Activated naive CD8-positive, alpha-beta T cell treated with anti-CD3 and anti-CD28 coated beads, Interleukin-2, amount 50 U/mL, for 24 hours (primary cell): ENCODE data around the gene TXNDC16.
A peak's percentile ranks its signal among the peaks of the same experiment; 100 is the strongest.

Experiments
- ATAC-seq: fragments of 150-1000 bp; cut with Tn5 transposase; one replicate; pipeline ENCODE4 v1.10.0; 2021
- DNase-seq: peaks from one replicate; pipeline ENCODE4 v3.0.0; 2021
- H3K27ac Mint-ChIP-seq: one replicate; pipeline ENCODE4 v1.8.0; 2021; ENCODE audit warnings: mild to moderate bottlenecking, mixed read lengths
- H3K27me3 Mint-ChIP-seq: one replicate; pipeline ENCODE4 v1.8.0; 2021; ENCODE audit warnings: mixed read lengths
- H3K36me3 Mint-ChIP-seq: one replicate; pipeline ENCODE4 v1.8.0; 2021; ENCODE audit warnings: low read depth, mixed read lengths
- H3K4me1 Mint-ChIP-seq: one replicate; pipeline ENCODE4 v1.8.0; 2021; ENCODE audit warnings: mixed read lengths
- H3K4me3 Mint-ChIP-seq: one replicate; pipeline ENCODE4 v1.8.0; 2021; ENCODE audit warnings: mild to moderate bottlenecking, moderate library complexity, mixed read lengths
- H3K9me3 Mint-ChIP-seq: one replicate; pipeline ENCODE4 v1.8.0; 2021; ENCODE audit warnings: mixed read lengths

Gene TXNDC16

GRCh38 chr14:52551696-52552062 is 626 bp downstream of the TXNDC16 start:
- DNase-seq (no peak), ATAC-seq (no peak)
- no peaks in the 10 kb centered on the region for H3K36me3 Mint-ChIP-seq
- H3K27me3 Mint-ChIP-seq = peaks cover 6% of the 10 kb centered on the region
- H3K4me3 Mint-ChIP-seq = peak overlapping the region; percentile 89
- H3K4me1 Mint-ChIP-seq = peaks cover 24% of the 10 kb centered on the region
- no peaks in the 10 kb centered on the region for H3K9me3 Mint-ChIP-seq
- peak overlapping the region; percentile 76 for H3K27ac Mint-ChIP-seq

- Mint-ChIP-seq H3K4me1 (peaks cover 24% of the 10 kb centered on the region), H3K9me3 (no peaks in the 10 kb centered on the region), H3K27me3 (peaks cover 6% of the 10 kb centered on the region), H3K27ac (no peak overlapping the region), H3K36me3 (no peaks in the 10 kb centered on the region), H3K4me3 (peak overlapping the region; percentile 89)
- no peak for DNase-seq
- ATAC-seq = no peak
Observed at GRCh38 chr14:52551205-52551604, 1.1 kb downstream of the TXNDC16 start.

- Mint-ChIP-seq H3K4me1 (peaks cover 24% of the 10 kb centered on the region), H3K27me3 (peaks cover 6% of the 10 kb centered on the region), H3K36me3 (no peaks in the 10 kb centered on the region), H3K4me3 (peak overlapping the region; percentile 89), H3K27ac (no peak overlapping the region), H3K9me3 (no peaks in the 10 kb centered on the region)
- no peak for ATAC-seq
- no peak for DNase-seq
Observed at GRCh38 chr14:52550661-52551060, 1.6 kb downstream of the TXNDC16 start.

GRCh38 chr14:52547526-52547925 is 4.8 kb downstream of the TXNDC16 start:
- H3K36me3 Mint-ChIP-seq = no peaks in the 10 kb centered on the region
- H3K4me1 Mint-ChIP-seq = peaks cover 19% of the 10 kb centered on the region
- no peak overlapping the region for H3K27ac Mint-ChIP-seq
- DNase-seq = no peak
- H3K9me3 Mint-ChIP-seq = no peaks in the 10 kb centered on the region
- H3K27me3 Mint-ChIP-seq = no peaks in the 10 kb centered on the region
- H3K4me3 Mint-ChIP-seq = no peak overlapping the region
- no peak for ATAC-seq

GRCh38 chr14:52547027-52547426 is 5.3 kb downstream of the TXNDC16 start:
- no peak for ATAC-seq
- no peak overlapping the region for H3K4me3 Mint-ChIP-seq
- no peaks in the 10 kb centered on the region for H3K36me3 Mint-ChIP-seq
- no peak for DNase-seq
- no peak overlapping the region for H3K27ac Mint-ChIP-seq
- peaks cover 19% of the 10 kb centered on the region for H3K4me1 Mint-ChIP-seq
- H3K27me3 Mint-ChIP-seq = no peaks in the 10 kb centered on the region
- no peaks in the 10 kb centered on the region for H3K9me3 Mint-ChIP-seq

GRCh38 chr14:52546318-52546670 is 6.0 kb downstream of the TXNDC16 start:
- H3K27ac Mint-ChIP-seq = no peak overlapping the region
- no peak for DNase-seq
- H3K4me1 Mint-ChIP-seq = peaks cover 13% of the 10 kb centered on the region
- no peaks in the 10 kb centered on the region for H3K27me3 Mint-ChIP-seq
- no peak overlapping the region for H3K4me3 Mint-ChIP-seq
- H3K9me3 Mint-ChIP-seq = no peaks in the 10 kb centered on the region
- ATAC-seq = no peak
- H3K36me3 Mint-ChIP-seq = peaks cover 1% of the 10 kb centered on the region

- peaks cover 1% of the 10 kb centered on the region for H3K36me3 Mint-ChIP-seq
- no peaks in the 10 kb centered on the region for H3K9me3 Mint-ChIP-seq
- no peak overlapping the region for H3K27ac Mint-ChIP-seq
- H3K4me3 Mint-ChIP-seq = no peak overlapping the region
- no peak for DNase-seq
- no peaks in the 10 kb centered on the region for H3K27me3 Mint-ChIP-seq
- H3K4me1 Mint-ChIP-seq = peaks cover 7% of the 10 kb centered on the region
- no peak for ATAC-seq
Observed at GRCh38 chr14:52545584-52546317, 6.6 kb downstream of the TXNDC16 start.

GRCh38 chr14:52538623-52539022 is 13.7 kb downstream of the TXNDC16 start:
- H3K4me1 Mint-ChIP-seq = peaks cover 4% of the 10 kb centered on the region
- no peak overlapping the region for H3K4me3 Mint-ChIP-seq
- no peak overlapping the region for H3K27ac Mint-ChIP-seq

GRCh38 chr14:52536269-52536668 is 16.0 kb downstream of the TXNDC16 start:
- H3K9me3 Mint-ChIP-seq = no peaks in the 10 kb centered on the region
- no peak overlapping the region for H3K27ac Mint-ChIP-seq
- H3K4me1 Mint-ChIP-seq = peaks cover 4% of the 10 kb centered on the region
- DNase-seq = no peak
- no peak overlapping the region for H3K4me3 Mint-ChIP-seq
- no peaks in the 10 kb centered on the region for H3K27me3 Mint-ChIP-seq
- ATAC-seq = no peak
- H3K36me3 Mint-ChIP-seq = peaks cover 7% of the 10 kb centered on the region

More at GRCh38 chr14:52538623-52539022, 13.7 kb downstream of the TXNDC16 start:
- no peak for ATAC-seq
- Mint-ChIP-seq H3K27me3 (no peaks in the 10 kb centered on the region), H3K36me3 (peaks cover 8% of the 10 kb centered on the region), H3K9me3 (no peaks in the 10 kb centered on the region)
- no peak for DNase-seq

GRCh38 chr14:52531481-52531880 is 20.8 kb downstream of the TXNDC16 start:
- no peak overlapping the region for H3K4me3 Mint-ChIP-seq
- ATAC-seq (no peak), DNase-seq (no peak)
- H3K4me1 Mint-ChIP-seq = no peaks in the 10 kb centered on the region
- no peaks in the 10 kb centered on the region for H3K9me3 Mint-ChIP-seq
- H3K27ac Mint-ChIP-seq = no peak overlapping the region
- H3K27me3 Mint-ChIP-seq = no peaks in the 10 kb centered on the region
- H3K36me3 Mint-ChIP-seq = peaks cover 5% of the 10 kb centered on the region

GRCh38 chr14:52527052-52527451 is 25.3 kb downstream of the TXNDC16 start:
- Mint-ChIP-seq H3K36me3 (peaks cover 2% of the 10 kb centered on the region), H3K27me3 (no peaks in the 10 kb centered on the region), H3K27ac (no peak overlapping the region), H3K4me1 (no peaks in the 10 kb centered on the region), H3K4me3 (no peak overlapping the region), H3K9me3 (no peaks in the 10 kb centered on the region)
- DNase-seq = no peak
- ATAC-seq = no peak

GRCh38 chr14:52522581-52523345 is 29.5 kb downstream of the TXNDC16 start:
- no peak for ATAC-seq

GRCh38 chr14:52522033-52522432 is 30.3 kb downstream of the TXNDC16 start:
- Mint-ChIP-seq H3K9me3 (no peaks in the 10 kb centered on the region), H3K4me3 (no peak overlapping the region), H3K27me3 (no peaks in the 10 kb centered on the region), H3K36me3 (peaks cover 3% of the 10 kb centered on the region), H3K27ac (no peak overlapping the region), H3K4me1 (no peaks in the 10 kb centered on the region)
- no peak for DNase-seq
- no peak for ATAC-seq

More at GRCh38 chr14:52522581-52523345, 29.5 kb downstream of the TXNDC16 start:
- Mint-ChIP-seq H3K36me3 (peaks cover 3% of the 10 kb centered on the region), H3K9me3 (no peaks in the 10 kb centered on the region), H3K4me1 (no peaks in the 10 kb centered on the region), H3K27me3 (no peaks in the 10 kb centered on the region), H3K27ac (no peak overlapping the region), H3K4me3 (no peak overlapping the region)
- no peak for DNase-seq

GRCh38 chr14:52514046-52514811 is 38.1 kb downstream of the TXNDC16 start:
- no peak overlapping the region for H3K27ac Mint-ChIP-seq
- no peaks in the 10 kb centered on the region for H3K4me1 Mint-ChIP-seq
- DNase-seq (no peak), ATAC-seq (no peak)
- H3K27me3 Mint-ChIP-seq = no peaks in the 10 kb centered on the region
- H3K4me3 Mint-ChIP-seq = no peak overlapping the region
- H3K9me3 Mint-ChIP-seq = no peaks in the 10 kb centered on the region
- H3K36me3 Mint-ChIP-seq = peaks cover under 1% of the 10 kb centered on the region

- Mint-ChIP-seq H3K4me3 (no peak overlapping the region), H3K27me3 (no peaks in the 10 kb centered on the region), H3K27ac (no peak overlapping the region), H3K4me1 (no peaks in the 10 kb centered on the region), H3K36me3 (peaks cover 9% of the 10 kb centered on the region), H3K9me3 (no peaks in the 10 kb centered on the region)
- ATAC-seq = no peak
- no peak for DNase-seq
Observed at GRCh38 chr14:52513249-52513648, 39.1 kb downstream of the TXNDC16 start.
